ENCODE results near the gene FOXA2. TPM values are rescaled to one million over a fixed set of nuclear protein-coding genes. Genes with fewer than 3 reads are reported as not detected.

Gene FOXA2
- total RNA-seq, 1 donor from 2014 or later: not detected

- FAIRE-seq (no peak), DNase-seq (ENCODE audit: low spot score in 2 of 2) (no peak)
These were observed 782 bp upstream of the FOXA2 start for GRCh38 chr20:22584922-22585785.

GRCh38 chr20:22583773-22584521 is 425 bp downstream of the FOXA2 start:
- FAIRE-seq: no peak
- DNase-seq (ENCODE audit: low spot score in 2 of 2): no peak

DNA sequence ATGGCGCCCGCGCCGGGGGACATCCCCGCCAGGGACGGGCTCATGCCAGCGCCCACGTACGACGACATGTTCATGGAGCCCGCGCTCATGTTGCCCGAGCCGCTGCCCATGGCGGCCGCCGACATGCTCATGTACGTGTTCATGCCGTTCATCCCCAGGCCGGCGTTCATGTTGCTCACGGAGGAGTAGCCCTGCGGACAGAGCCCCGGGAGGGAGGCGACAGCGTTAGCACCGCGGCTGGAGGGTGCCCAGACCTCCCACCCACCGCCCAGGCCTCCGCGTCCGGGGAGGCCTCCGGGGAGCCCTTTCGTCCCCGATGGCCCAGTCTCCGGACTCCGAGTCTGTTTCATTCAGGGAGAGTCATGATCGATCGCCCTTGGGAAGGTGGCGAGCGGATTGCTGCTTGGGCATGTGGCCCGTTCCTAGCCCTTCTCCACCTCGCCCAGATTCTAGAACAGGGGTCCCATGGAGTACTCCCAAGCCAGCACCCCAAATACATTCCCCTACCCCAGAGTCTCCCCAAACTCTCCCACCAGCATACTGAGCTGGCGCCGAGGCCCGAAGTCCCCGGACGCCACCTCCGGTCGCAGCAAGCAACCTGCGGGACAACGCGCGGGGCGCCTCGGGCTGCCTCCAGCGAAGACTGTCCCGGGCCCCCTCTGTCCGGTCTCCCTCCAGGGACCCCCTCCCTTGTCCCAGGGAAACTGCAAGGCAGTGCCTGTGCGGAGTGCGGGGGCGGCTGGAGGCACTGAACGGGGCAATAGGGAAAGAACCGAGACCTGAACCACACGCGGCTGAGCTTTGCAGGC is 1.2 kb downstream of the FOXA2 start:
- FAIRE-seq: no peak
- no peak for DNase-seq (ENCODE audit: low spot score in 2 of 2)

GRCh38 chr20:22582386-22582963 is 1.9 kb downstream of the FOXA2 start:
- no peak for FAIRE-seq

DNA sequence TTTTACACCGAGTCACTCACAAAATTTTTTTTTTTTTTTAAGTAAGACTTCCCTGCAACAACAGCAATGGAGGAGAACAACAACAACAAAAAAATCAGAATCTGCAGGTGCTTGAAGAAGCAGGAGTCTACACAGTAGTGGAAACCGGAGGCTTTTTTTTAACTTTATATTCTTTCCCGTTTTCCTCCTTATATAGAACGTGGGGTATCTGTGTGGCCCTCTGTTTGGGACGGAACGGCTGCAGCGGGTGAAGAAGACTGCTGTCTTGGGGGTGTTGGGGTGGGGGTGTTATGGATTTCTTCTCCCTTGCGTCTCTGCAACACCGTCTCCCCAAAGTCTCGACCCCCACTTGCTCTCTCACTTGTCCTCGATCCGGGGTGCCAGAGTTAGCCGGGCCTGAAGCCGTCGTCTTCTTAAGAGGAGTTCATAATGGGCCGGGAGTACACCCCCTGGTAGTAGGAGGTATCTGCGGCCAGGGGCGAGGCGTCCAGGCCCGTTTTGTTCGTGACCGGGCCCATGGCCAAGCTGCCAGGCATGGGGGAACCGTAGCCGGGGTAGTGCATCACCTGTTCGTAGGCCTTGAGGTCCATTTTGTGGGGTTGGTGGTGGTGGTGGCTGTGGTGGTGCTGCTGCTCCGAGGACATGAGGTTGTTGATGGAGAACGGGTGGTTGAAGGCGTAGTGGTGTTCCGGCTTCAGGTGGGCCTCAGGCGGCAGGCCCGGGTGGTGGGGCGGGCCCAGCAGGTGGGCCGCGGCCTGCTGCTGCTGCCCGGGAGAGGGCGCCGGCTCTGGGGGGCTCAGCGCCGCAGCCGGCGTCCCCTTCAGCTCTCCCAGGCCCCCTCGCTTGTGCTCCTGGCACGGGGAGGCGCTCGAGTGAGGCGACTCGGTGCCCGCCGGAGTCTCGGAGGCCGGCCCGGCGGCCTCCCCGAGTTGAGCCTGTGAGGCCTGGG is 2.7 kb downstream of the FOXA2 start:
- DNase-seq (ENCODE audit: low spot score in 2 of 2): no peak
- FAIRE-seq: no peak

More at GRCh38 chr20:22582386-22582963, 1.9 kb downstream of the FOXA2 start:
- no peak for DNase-seq (ENCODE audit: low spot score in 2 of 2)

GRCh38 chr20:22579711-22580697 is 4.4 kb downstream of the FOXA2 start:
- no peak for FAIRE-seq

GRCh38 chr20:22579119-22579427 is 5.3 kb downstream of the FOXA2 start:
- FAIRE-seq (no peak), DNase-seq (ENCODE audit: low spot score in 2 of 2) (no peak)

More at GRCh38 chr20:22579711-22580697, 4.4 kb downstream of the FOXA2 start:
- no peak for DNase-seq (ENCODE audit: low spot score in 2 of 2)

DNA sequence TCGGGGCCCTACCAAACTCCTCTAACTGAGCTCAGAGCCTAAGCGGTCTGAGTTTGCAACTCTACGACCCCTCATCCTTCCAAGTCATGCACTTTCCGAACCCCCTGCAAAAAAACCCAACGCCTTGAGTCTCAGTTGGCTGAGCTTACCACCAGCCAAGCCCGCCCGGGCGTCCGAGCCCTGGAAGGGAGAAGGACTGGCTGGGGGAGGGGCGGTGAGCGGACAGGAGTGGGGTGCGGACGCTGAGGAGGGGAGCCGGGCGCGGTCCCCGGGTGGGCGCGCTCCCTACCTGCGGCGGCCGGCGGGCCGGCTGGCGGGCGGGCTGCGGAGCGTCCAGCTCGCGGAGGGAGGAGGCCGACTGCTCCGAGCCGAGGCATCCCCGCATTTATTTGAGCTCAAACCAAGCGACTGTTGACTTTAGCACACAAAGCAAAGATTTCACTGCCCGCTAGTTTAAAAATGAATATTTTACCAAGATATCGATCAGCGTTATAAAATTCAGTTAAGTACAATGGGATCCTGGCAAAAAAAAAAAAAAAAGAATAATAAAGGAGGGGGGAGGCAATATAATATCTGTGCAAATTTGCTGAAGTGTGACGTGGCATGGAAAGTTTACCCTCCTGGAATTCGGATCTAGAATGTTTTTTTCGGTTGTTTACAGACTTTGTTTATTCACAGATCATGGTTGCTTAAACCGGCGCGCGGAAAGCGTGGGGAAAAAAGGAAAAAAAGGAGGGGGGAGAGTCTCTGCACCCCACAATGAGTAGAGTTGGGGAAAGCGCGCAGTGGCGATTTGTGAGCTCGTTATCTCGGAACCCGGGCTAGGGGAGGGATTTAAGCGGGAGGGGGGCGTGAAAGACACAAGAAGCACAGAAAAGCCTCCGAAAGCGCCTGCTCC is 5.9 kb downstream of the FOXA2 start:
- FAIRE-seq (no peak), DNase-seq (ENCODE audit: low spot score in 2 of 2) (no peak)

DNA sequence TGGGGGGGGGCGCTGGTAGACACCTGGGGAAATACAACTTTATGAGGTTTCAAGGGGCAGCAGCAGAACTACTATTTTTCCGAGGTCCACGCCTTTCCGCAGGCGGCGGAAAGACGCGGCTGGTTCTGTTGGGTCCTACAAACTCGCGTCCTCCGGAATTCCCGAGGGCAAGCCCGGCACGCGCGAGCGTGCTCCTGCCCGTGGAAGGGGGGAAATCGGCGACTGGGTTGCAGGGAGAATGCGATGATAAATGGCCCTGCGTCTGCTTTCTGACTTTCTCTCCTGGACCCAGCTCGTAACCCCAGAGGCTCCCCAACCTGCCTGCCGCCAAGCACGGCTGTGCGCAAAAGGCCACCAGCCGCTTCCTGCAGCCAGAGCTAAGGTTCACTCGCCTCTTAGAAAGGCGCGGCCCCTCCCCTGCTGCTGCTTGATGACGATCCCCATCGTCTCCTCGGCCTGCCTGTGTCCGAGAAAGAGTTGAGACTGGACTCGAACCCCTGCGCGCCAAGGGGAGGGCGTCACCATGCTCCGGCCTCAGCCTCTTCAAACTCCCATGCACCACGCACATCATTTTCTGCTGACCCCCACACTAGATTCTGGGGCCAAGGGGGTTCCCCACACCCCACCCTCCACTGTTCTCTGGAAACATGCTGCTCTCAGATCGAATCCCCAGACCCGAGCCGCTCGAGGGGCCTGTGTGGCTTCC is 6.7 kb downstream of the FOXA2 start:
- FAIRE-seq: no peak
- DNase-seq (ENCODE audit: low spot score in 2 of 2): no peak

GRCh38 chr20:22576733-22577514 is 7.4 kb downstream of the FOXA2 start:
- no peak for DNase-seq (ENCODE audit: low spot score in 2 of 2)
- FAIRE-seq: no peak

DNA sequence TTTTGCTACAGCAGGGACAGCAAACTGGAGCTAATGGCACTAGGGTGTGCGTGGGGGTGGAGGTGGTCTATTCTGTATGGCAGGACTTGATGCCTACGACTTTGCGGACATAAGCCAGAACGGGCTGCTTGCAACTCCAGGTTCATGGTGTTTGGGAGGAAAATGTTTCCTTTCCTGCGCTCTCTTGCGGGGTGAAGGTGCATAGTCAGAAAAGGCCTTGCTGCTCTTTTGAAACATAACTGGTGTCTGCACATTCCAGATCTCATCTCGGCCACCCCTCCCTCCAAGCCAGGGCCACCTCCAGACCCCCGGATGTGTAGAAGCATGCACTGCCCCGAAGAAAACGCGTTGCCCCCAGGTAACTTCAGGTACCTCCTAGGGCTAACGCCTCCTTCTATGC is 8.1 kb downstream of the FOXA2 start:
- DNase-seq (ENCODE audit: low spot score in 2 of 2): no peak
- FAIRE-seq: no peak

- FAIRE-seq (no peak), DNase-seq (ENCODE audit: low spot score in 2 of 2) (no peak)
These were observed 8.6 kb downstream of the FOXA2 start for GRCh38 chr20:22575737-22576136.

DNA sequence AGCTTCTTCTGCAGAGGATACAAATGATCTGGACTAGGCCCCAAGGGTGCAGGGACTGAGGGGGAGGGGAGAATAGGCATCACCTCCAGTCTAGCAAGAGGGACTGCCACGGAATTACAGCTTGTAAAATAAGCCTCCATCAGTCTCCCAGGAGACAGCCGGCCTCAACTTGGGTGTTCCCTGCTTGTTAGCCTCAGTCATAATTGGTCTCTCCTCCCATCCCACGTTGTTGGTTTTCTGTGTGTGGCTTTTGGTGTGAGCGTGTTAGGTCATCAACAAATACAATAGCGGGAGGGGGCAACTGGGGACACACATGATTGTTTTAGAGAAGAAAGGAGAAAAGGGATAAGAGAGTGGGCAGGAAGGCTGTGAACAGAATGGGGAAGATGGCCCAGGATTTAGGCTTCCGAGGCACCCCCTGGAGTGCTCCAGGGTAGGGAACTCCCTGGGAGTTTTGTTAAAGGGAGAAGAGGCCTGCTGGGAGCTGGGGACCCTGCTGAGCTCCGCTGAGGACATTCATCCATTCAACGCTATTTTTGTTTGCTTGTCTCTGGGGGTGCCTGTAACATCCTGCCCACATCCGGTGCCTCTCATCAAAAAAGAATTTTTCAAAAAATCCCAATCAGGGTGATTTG is 9.2 kb downstream of the FOXA2 start:
- FAIRE-seq (no peak), DNase-seq (ENCODE audit: low spot score in 2 of 2) (no peak)

- no peak for FAIRE-seq
- DNase-seq (ENCODE audit: low spot score in 2 of 2): no peak
These were observed 9.8 kb downstream of the FOXA2 start for GRCh38 chr20:22574545-22575086.

- DNase-seq (ENCODE audit: low spot score in 2 of 2) (no peak), FAIRE-seq (no peak)
These were observed 11.9 kb downstream of the FOXA2 start for GRCh38 chr20:22572491-22572890.

All from frontal cortex (tissue), 4 donors.